ENCODE data around the gene ZNF330.
"Not testable (repeated sequence)": the region's sequence is repeated elsewhere in the genome, so short reads cannot be mapped to it uniquely, and the experiment has no call there.

The ZNF330 gene

DNA sequence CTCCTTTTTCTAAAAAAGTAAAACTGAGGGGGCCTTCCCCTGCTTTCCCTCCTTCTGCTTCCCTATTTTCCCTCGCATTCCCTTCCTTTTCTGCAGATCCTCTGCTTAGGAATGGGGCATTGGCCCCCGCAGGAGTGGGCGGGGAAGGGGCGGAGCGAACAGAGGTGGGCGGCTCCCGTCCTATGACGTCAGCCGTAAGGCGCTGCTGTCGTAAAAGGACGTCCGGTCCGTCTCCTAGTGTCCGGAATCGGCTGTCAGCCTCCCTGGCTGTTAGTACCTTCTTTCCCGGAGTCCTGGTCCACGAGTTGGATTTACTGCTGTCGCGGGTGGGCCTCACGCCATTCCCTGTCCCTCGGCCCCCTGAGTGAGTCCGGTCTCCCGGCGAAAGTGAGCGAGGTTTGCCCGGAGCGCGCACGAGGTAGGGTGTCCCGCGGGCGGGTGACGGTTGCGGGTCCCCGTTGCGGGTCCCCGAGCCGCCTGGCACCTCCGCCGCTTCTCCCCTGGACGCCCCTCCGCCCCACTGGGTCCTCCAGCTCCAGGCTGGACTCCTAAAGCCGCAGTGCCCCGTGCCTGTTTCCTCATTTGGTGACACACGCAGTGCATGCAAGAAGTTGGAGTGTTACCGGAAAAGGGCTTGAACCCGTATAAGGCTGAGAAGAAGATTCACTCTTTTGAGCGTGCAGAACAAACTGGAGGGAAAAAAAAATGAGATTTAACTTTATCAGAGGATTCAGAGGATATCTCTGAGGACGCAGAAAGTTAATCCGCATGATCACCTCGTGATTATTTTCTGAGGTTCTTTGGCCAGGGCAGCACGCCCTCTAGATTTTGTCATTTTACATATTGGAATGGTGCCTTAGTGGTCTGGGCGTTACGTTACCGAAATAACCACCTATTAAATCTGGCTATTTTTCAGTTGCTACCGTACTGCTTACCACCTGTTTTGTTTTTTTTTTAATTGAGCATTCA, at the start of gene ZNF330:
Gene ZNF330, plus strand, starts transcription at position 205 of the 969 bp plus-strand sequence. CDS start 1,477 bp downstream, outside the sequence.
- DNase-seq = no peak

DNA sequence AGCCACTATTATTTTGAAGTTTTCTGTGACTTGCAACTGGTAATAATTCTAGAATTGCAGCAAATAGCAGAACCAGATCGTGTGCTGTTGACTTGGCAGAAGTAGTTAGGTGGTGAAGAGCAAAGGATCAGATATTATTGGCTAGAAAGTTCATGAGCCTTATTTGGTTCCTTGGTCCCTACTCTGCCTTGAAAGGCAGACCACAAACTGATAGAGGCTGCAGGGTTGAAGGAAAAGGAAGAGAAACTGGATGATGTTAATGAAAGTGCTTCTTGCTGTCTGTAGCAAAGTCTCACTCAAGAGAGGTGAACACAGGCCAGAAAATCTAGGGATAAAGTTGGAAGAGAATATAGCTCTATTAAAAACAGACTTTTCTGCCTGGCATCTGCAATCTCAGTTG, 46.2 kb upstream of the ZNF330 start:
- DNase-seq = no peak

DNA sequence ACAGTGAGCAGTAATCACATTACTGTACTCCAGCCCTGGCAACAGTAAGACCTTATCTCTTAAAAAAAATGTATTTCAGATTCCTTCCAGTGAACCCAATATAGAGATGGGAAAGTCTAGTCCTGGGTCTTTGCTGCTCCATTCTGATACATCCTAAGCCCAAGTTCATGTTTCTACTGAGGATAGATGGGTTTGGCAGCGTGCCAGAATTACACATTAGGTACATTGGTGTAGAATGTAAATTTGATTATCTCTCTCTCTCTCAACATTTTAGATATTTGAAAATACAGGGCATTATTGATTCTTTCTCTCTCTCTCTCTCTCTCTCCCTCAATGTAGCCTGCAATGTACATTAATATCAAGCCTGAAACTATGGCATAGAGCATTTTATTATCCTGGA, 43.5 kb upstream of the ZNF330 start:
- no peak for DNase-seq

DNA sequence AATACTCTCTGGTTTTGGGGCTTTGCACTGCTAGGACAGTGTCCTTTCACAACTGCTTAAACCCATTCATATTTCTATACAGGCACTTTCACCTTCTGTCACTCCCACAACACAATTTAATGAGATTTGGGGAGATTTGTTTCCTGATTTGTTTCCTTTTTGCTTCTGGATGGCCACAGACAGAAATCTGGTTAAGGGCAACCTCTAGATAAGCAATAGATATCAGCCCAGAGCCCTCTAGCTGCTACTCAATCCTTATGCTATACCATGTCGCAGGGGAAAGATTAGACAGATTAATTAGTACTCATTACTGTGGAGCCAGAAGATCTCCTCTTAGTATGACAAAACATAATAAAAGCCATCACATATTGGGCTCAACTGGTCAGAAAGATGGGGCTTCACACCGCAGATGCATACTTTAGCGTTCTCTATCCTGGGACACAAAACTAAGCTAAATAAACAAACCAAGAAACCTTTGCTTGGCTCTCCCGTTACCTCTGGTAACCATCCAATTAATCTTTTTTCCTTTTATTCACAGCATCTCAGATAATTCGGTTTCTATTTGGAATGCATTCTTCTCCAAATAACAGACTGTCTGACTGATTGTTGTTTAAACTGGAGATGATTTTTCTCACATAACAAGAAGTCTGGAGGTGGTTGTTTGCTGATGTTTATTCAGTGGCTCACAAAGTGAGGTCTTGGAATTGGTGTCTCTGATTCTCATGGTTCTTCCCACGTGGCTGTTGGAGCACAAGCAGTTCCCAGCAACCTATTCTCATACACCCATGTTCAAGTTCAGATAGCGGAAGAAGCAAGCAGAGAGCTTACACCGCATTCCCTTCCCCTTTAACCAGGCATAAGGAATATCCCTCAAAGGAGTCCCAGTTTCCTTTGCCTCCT, 41.0 kb upstream of the ZNF330 start:
- DNase-seq = no peak

DNA sequence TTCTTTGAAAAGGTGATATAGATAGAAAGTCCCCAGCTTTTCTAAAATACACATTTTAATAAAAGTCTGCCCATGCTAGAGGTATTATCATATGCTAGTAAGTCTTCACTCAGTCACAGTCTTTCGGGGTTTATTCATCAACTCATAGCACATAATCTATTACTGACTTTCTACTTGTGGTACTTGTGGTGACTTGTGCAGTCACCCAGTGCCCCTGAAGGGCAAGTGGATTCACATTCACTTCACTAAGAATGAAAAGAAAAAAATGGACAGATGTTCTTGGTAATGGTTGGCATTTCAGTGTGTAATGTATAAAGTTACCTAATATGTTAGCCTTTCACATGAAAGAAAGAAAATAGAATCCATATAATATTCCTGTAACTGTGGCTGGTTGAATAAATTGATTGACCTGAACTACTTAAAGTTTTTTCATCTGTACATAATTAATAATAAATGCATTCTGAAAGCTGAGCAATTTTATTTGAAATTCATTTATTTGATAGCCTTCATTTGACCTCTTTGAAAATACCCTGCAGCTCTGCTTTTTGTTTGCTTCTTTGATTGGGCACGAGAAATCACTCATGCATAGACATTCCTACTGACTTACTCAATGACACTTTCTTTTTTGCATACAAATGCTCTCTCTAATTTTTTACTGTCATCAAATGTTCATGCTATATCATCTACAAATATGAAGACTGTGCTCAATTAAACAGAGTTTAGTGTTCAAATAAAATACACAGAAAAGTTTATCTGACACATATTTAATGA, 39.5 kb upstream of the ZNF330 start:
- DNase-seq = no peak

DNA sequence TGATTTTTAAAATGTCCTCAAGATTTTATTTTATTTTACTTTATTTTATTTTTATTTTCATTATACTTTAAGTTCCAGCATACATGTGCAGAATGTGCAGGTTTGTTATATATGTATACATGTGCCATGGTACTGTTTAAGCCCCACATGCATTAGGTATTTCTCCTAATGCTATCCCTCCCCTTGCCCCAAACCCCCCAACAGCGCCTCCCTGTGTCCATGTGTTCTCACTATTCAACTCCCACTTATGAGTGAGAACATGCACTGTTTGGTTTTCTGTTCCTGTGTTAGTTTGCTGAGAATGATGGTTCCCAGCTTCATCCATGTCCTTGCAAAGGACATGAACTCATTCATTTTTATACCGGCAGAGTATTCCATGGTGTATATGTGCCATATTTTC, 37.2 kb upstream of the ZNF330 start:
- DNase-seq = not testable (repeated sequence)

DNA sequence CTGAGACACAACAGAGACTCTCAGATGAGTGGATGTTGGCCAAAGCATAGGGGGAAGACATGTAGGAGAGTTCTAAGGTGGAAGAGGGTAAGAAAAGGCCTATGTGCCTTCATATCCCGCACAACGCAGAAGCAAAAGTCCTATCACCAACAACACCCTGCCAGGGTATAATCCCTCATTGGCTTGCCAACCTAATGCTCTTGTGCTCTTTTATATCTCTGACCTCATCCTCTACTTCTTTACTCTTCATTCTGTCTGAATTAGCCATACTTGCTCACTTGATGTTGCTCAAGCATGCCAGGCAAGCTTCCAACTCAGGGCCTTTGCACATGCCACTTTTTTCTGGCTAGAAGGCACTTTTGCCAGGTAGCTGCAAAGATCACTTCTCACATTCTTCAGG, 28.1 kb upstream of the ZNF330 start:
- DNase-seq = no peak

DNA sequence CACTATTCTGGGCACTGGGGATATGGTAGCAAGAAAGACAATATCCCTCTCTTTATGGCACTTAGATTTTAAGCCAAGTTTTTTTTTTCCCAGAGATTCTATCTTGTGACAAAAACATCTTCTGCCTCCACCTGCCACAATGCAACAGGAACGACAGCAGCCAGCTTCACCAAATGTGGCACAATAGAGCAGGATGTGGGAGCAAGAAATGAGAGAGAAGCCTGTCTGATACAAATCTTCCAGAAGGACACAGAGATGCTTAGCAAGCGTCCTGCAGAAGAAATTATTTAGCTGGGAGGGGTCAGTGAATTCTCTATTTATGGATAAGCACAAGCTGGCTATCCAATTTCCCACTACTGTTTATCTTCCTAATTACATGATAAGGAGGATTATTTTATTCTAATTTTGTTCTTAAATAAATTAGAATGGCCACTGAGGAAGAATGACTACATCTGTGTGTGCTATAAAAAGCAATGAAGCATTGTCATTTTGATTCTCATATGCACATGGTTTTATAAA, 27.1 kb upstream of the ZNF330 start:
- DNase-seq = no peak

DNA sequence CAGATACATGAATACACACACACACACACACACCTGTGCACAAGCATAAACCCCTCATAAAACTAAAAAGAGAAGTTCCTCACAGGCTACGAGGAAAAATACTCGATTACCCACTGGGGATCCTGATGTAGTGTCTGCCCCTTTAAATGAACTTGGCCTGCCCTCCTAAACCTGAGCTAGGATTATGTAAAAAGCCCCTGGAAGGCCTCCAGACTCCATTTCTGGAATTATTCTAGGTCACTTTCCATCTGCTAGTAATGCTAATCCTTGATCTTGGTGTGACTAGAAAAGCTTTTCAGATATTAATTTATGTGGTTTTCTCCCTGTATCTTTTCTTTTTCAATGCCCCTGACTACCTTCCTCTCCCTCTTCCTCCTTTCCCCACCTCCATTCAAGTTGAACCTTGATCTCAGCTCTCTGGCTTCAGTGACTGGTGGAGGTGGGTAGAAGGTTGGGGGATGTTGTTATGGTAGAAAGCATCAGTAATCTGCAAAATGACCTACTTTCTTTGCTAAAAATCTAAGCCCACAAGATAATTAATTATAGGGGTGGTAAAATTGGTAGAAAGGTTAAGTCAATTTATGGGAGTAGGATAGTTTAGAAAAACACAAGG, 25.5 kb upstream of the ZNF330 start:
- no peak for DNase-seq

DNA sequence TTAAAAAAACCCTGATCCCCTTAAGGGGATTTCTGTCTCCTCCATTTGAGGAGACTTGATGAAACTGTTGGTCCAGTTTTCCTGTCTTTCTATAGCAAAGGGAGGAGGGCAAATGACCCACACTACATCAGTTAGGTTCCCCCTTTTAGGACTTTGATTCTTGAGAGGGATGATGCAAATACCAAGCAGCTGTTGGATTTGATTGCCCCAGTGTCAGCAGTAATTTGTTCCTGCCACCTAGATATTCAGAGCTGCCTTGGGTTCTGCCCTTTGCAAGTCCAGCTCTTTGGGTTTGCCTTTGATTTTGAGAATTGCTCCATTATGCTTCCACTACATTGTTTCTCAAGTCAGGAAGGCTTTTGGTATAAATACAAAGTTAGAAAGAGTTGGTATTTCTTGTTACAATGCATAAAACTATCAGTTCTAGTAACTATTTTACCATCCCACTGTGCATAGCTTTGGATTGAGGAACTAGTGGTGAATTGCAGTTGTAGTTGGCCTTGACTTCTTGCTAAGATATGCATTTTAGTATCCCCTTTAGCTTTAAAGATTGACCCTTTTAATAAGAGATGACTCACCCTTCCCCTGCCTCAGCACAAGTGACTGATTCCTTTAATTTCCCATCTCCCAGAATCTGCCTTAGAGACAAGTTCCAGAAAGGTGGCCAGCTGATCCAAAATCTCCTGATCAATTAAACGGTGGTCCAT, 24.3 kb upstream of the ZNF330 start:
- DNase-seq = no peak

DNA sequence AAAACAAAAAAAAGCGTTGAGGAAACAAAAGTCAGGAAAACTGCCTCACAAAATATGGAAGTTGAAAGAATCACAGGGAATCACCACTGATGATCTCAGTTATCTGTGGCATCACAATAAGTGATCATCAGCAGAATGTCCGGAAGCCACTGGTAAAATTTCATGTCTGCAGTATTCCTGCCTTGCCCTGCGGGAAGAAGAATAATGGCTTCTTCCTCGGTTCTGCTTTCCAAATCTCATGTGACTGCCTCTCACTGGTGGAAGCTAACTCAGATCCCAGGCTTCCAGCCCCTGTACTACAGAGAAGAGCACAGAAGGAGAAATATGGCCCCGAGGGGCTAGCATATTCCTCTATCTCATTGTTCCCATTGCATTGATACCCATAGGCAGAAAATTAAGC, 12.7 kb upstream of the ZNF330 start:
- no peak for DNase-seq

DNA sequence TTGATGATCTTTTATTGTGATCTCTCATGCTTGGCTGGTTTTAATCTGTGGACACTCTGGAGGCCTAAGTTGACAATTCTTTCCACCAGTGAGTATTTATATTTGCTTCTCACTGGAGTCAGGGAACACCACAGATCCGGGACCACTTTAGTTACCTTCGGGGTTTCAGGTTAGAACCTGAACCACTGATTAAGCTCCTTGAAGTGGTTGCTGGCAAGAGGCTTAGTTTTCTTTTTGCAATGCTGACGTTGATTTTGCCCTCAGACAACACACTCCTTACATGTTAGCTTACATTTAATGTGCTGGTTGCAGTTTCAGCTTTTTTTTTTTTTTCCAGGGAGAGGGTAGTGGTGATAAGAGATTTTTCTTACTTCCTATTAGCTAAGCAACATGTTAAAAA, 10.5 kb upstream of the ZNF330 start:
- no peak for DNase-seq

DNA sequence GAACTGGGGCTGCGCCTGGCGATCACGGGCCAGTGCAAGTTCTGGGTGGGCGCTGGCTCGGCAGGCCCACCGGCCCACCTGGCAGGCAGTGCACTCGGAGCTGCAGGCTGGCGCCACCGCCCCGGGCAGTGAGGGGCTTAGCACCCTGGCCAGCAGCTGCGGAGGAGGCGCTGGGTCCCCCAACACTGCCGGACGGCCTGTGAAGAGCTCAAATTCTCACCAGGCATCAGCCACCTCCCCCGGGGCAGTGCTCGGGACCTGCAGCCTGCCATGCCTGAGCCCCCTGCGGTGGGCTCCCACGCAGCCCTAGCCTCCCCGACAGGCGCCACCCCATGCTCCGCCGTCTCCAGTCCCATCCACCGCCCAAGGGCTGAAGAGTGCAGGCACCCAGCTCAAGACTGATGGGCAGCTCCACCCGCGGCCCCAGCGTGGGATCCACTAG, 7.1 kb upstream of the ZNF330 start:
- no peak for DNase-seq

DNA sequence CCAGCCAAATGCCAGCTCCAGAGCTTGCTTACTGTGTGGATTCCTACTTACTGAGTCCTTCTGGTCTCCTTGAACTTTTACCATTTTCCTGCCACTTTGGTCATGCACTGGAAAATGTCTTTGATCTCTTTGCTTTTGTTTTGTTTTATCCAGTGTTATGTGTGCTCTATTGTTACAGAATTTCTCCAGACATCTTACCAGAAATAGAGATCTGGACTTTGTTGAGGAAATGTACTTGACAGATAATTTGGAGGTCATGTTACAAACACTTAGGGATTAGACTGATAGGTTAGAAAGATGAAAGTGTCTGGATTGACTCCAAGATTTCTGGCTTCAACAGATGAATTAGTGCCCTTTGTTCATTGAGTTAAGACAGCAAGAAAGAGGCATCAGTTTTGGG, 5.7 kb upstream of the ZNF330 start:
- no peak for DNase-seq

DNA sequence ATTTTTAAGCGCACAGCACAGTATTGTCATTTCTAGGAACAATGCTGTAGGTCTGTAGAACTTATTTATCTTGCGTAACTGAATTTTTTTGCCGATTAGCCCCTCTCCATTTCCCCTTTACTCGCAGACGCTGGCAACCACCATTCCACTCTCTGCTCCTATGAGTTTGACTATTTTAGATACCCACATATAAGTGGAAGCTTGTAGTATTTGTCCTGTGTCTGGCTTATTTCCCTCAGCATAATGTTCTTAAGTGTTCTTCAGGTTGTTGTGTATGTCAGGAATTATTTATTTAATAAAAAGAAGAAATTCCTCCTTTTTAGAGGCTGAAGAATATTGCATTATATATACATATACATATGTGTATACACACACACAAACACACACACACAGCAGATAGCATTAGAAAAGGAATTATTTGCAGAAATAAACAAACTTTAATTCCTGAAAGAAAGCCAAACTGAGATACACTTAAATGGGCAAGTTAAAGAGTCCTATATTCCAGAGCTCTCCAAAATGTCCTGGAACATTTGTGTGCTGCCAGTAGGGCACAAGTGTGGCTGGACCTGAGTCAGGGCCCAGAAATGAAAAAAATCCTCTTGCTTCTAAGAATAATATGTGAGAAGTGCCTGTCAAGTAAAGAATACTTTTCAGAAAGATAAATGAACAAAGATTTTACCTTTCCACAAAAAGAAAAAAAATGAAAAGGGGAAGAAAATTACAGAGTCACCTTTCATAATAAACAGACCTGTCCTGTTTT, 4.5 kb upstream of the ZNF330 start:
- no peak for DNase-seq

DNA sequence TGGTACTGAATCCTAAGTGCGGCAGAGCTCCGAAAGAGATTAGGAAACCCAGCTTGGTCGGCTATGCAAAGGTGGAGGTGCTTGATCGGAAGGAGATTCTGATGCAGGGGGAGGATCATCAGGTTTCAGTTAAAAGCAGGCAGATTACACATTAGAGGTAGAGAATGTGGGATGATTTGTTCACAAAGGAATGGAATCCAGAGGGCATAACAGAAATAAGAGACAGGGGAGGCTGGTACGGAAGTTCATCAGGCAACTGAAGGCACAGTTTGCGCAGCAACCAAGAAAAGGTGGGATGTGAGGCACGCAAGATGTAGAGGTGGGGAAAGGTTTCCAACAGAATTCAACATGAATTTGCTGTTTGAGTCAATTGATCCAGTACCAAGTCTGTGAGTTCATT, 424 bp upstream of the ZNF330 start:
- DNase-seq = no peak

DNA sequence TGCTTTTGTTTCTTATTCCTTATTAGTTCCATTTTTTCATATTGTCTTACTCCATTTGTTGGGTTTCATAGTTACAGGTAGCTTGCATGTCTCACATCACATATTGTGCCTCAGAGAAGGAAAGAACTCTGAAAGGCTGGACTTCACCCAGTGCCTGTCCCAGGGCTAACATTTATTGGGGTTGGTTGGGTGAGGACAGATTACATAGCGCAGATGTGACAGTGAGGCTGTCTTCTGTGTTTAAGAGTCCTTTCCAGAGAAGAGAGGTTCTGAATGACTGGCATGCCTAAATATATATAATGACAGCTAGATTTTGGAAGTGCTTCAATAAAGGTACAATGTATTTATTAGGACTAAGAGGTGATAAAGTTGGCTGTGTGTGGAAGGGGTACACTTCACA, 2.7 kb downstream of the ZNF330 start:
- DNase-seq = no peak

DNA sequence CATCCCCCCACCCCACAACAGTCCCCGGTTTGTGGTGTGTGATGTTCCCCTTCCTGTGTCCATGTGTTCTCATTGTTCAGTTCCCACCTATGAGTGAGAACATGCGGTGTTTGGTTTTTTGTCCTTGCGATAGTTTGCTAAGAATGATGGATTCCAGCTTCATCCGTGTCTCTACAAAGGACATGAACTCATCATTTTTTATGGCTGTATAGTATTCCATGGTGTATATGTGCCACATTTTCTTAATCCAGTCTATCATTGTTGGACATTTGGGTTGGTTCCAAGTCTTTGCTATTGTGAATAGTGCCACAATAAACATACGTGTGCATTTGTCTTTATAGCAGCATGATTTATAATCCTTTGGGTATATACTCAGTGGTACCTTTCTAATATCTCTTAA, 6.6 kb downstream of the ZNF330 start:
- DNase-seq = not testable (repeated sequence)

DNA sequence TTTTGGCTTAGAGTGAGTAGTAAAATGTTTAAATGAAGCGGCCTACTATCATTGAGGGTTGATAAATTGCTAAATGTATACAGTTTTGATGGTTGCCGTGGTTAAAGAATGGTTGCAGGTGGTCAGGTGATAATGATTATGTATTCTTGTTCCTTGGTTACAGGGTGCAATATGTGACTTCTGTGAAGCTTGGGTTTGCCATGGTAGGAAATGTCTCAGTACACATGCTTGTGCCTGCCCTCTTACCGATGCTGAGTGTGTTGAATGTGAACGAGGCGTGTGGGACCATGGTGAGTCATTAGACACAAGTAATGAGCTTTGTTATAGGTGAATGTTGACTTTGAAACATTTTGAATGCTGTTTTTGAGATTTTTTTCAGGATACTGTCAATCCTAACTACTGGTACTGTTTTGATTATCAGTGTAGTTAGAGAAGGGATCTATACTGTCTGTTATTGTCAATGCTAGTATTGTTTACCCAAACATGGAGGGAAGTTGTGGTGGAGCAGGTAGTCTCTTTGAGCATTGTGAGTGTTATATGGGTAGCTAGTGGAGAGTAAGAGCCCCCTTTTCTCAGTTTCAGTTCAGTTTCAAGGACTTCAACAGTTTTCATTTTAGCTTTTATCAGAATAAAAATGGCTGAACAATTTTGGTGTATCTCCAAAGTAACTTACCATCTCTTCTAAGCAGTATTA, 8.9 kb downstream of the ZNF330 start:
- no peak for DNase-seq

DNA sequence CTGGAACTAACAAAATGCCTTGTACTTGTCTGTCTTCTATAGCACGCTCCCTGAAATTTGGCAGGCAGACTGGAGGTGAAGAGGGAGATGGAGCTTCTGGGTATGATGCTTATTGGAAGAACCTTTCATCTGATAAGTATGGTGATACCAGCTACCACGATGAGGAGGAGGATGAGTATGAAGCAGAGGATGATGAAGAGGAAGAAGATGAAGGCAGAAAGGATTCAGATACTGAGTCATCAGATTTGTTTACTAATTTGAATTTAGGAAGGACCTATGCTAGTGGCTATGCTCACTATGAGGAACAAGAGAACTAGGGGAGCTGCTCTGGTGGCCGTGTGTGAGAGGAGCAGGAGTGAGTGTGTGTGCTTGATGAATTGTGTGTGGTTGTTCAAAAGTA, 13.0 kb downstream of the ZNF330 start:
- DNase-seq = no peak

Data from SIG-M5 (cell line).